ENCODE measurements around the gene C17orf50.

DNA sequence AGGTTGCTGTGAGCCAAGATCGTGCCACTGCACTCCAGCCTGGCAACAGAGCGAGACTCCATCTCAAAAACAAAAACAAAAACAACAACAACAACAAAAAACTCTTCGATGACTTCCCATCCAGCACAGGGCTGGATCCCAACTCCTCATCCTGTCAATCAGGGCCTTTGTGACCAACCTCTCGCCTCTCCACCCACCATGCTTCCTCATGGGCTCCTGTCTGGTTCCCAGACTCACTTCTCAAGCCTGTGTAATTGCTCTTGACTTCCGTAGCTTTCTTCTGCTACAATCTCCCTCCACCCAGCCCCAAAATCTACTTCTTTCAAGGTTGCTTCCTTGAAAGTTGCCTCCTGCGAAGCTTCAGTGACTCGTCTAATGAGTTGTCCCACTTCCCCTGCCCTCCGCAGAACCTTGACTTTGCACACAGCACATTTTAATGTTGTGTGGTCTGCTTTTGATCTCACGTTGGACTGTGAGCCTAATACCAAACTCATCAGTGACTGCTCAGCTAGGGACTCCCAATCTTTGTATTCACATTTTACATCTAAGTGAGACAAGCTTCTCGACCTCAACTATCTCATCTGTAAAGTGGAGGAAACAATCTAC, 30.2 kb upstream of the C17orf50 start:
- no peak for TF ChIP-seq CTCF (optimal IDR thresholded peaks at IDR 0.05 in 1 of 3, IDR thresholded peaks at IDR 0.05 in 1 of 3, conservative IDR thresholded peaks at IDR 0.05 in 1 of 3; ENCODE audit: extremely low read depth in 1 of 3, insufficient read depth in 2 of 3, low read length in 3 of 3)
- TF ChIP-seq EZH2 (IDR thresholded peaks at IDR 0.05; ENCODE audit: low read length), result no peak
